Panc1 (cell line): ENCODE data around the gene MCRIP2. TPM values are rescaled to one million over a fixed set of nuclear protein-coding genes. Genes with fewer than 3 reads are reported as not detected.

Experiments used
- ATAC-seq: fragments of 200-7000 bp; cut with Tn5 transposase; 2 replicates; pipeline ENCODE4 v1.9.1; 2020; ENCODE audit warnings: mild to moderate bottlenecking, moderate library complexity
- BruUV-seq: library from RNA; stranded (reverse); fragments of 400-500 nt; replicated peaks from 2 replicates; lab custom pipeline; 2021; lab: Mats Ljungman, UMichigan
- CTCF ChIA-PET: fragments of 300-600 bp; sonication (Branson Sonifier 250); formaldehyde crosslinking; loops from one replicate; lab custom pipeline; 2022; ENCODE audit warnings: antibody characterized with exemption; lab: Charles Lee
- POLR2A ChIA-PET: fragments of 300-600 bp; sonication (Branson Sonifier 250); formaldehyde crosslinking; loops from one replicate; lab custom pipeline; 2022; ENCODE audit warnings: antibody characterized with exemption; lab: Charles Lee
- DNase-seq: peaks from one replicate; pipeline ENCODE4 v3.0.0-alpha.2; 2010; ENCODE audit warnings: low read depth, low spot score
- H3K27ac ChIP-seq: 2 replicates; pipeline ENCODE4 v1.5.1; 2011; ENCODE audit warnings: mild to moderate bottlenecking, low read length, inconsistent platforms
- H3K27me3 ChIP-seq: fragments of 200-500 bp; sonication (Bioruptor generic); 2 replicates; pipeline ENCODE4 v1.6.0; 2014; ENCODE audit warnings: low read length, inconsistent platforms; ENCODE audit not compliant: control insufficient read depth, insufficient read depth
- H3K36me3 ChIP-seq: fragments of 200-500 bp; sonication (Bioruptor generic); 2 replicates; pipeline ENCODE4 v1.5.1; 2014; ENCODE audit warnings: inconsistent platforms, mild to moderate bottlenecking, low read length, moderate library complexity; ENCODE audit not compliant: control insufficient read depth, insufficient read depth
- H3K4me1 ChIP-seq: 2 replicates; pipeline ENCODE4 v1.5.1; 2011; ENCODE audit warnings: inconsistent platforms, mild to moderate bottlenecking, low read length, moderate library complexity; ENCODE audit not compliant: control insufficient read depth, insufficient read depth
- H3K4me3 ChIP-seq, 2 experiments: 2 replicates each; pipeline ENCODE4 v1.5.1; 2011 to 2012; ENCODE audit warnings: low read depth in 2 of 2, low read length in 2 of 2, mild to moderate bottlenecking in 2 of 2, inconsistent platforms in 1 of 2, moderate library complexity in 1 of 2
- H3K9me3 ChIP-seq: fragments of 200-500 bp; sonication (Bioruptor generic); 2 replicates; pipeline ENCODE4 v1.5.1; 2014; ENCODE audit warnings: low read depth, mild to moderate bottlenecking, inconsistent platforms, low read length, moderate library complexity; ENCODE audit not compliant: control insufficient read depth, insufficient read depth
- POLR2AphosphoS5 ChIP-seq: IDR thresholded peaks from 2 replicates; pipeline ENCODE4 v1.6.1; 2012; ENCODE audit warnings: mild to moderate bottlenecking, low read depth, low read length, moderate library complexity
- SIN3A ChIP-seq: IDR thresholded peaks from 2 replicates; pipeline ENCODE4 v1.6.1; 2012; ENCODE audit warnings: low read depth, mild to moderate bottlenecking, low read length, moderate library complexity, borderline replicate concordance; ENCODE audit not compliant: insufficient read depth
- TCF7L2 ChIP-seq: IDR thresholded peaks from 2 replicates; pipeline ENCODE4 v1.6.1; 2011; ENCODE audit warnings: mild to moderate bottlenecking, low read depth, low read length, inconsistent platforms
- in situ Hi-C: cut with HindIII; loops from 2 replicates; pipeline ENCODE4 v1.10.0; 2016; ENCODE audit warnings: low sequenced_read_pairs, low pct_unique_long_range_greater_than_20kb
- intact Hi-C: fragments of 100-400 bp; cut with micrococcal nuclease; formaldehyde crosslinking; loops from one replicate; pipeline ENCODE4 v1.10.0; 2022; ENCODE audit not compliant: unreplicated experiment
- total RNA-seq: library from RNA; stranded (reverse); gene quantifications from one replicate; pipeline ENCODE4 v1.2.1, GENCODE V29; 2021; ENCODE audit not compliant: unreplicated experiment
- TF ChIP-seq, protein P1 (sequence below), 2 experiments: IDR thresholded peaks; 2 replicates each; pipeline ENCODE4 v1.6.1; 2011 to 2012; ENCODE audit warnings: low read depth in 2 of 2, control low read depth in 1 of 2, low read length in 1 of 2, mild to moderate bottlenecking in 1 of 2, moderate library complexity in 1 of 2; ENCODE audit not compliant: insufficient read depth in 1 of 2
- TF ChIP-seq, protein P2 (sequence below): fragments of 450-650 bp; IDR thresholded peaks from 2 replicates; pipeline ENCODE4 v1.5.1; 2017; ENCODE audit warnings: mild to moderate bottlenecking

The MCRIP2 gene
- total RNA-seq, 1 experiment from 2014 or later: 91.6 TPM

DNA sequence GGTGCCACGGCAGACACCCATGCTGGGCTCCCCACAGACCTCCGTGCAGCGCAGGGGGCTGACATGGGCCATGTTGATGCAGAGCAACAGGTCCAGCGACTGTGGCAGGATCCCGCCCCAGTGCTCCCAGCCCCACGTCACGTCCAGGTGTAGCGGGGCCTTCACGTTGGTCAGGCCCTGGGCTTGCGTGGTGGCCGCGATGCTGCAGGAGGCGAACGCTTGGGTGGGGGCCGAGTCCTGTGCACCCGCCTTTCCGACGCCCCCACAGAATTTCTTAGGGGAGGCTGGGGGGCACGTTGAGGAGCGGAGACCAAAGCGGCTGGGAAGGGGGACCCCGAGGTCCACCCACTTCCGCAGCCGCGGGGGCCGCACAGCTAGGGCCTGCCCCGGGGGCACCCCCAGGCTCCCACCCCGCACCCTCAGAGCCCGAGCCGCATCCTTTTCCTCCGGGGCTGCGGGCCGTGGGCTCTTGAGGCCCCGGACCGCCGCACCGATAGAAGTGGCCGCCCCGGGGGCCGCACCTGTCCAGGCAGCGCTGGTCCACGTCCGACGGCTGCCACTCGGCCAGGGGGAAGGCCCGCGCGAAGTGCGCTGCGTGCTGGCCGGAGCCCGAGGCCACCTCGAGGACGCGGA is 5.9 kb upstream of the MCRIP2 start:
- intact Hi-C loops: no loop called here
- CTCF ChIA-PET: interaction anchor here (1.1 kb wide), 1 partner anchor 35 kb away, joined by 4 read pairs; no protein-coding TSS in a partner anchor
- ATAC-seq: peak; percentile 12

DNA sequence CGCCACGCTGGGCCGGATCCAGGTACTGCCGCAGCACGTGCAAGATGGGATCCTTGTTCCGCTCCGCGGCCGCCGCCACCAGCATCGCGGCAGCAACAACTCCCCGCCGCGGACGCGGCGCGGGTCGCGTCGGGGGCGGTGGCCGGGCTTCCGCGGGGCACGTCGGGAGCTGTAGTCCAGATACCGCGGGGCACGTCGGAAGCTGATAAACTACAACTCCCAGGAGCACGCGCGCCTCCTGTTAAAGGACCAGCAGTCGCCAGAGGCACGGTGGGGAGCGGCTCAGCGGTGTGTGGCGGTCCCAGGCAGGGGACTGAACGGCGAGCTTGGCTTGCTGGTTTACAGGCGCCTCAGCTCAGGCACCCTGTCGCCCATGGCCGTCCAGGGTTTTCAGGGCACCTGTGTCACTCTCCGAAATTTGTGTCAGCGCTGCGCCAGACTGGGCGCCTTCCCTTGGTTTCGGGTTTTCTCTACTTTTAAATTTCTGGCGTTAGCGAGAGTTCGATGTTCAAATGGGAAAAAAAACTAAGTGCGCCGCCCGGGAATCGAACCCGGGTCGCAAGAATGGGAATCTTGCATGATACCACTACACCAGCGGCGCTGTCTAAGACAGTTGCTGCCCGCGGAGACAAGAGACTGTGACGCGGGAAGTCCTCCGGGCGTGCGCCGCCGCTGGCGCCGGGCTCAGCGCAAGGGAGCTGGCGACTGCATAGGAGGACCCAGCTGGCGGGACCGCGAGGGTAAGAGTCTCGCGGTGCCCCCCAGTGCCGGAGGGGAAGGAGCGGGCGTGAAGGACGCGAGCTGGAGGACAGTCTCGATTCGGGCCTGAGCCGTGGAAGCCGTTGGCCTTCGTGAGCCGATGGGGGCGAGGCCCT is 5.2 kb upstream of the MCRIP2 start, which contains the start of gene METTL26:
Gene METTL26 (minus strand): TSS at position 100 of the 875 bp plus-strand sequence. CDS start 15 bp downstream, at position 85.
- POLR2A ChIA-PET: interaction anchor here (0.5 kb wide), 1 partner anchor 427 kb away, joined by 10 read pairs; no protein-coding TSS in a partner anchor
- peaks cover 25% of the 10 kb centered on the region for H3K4me1 ChIP-seq
- H3K27ac ChIP-seq: peak within 1 kb of the TSS; percentile 86
- TF ChIP-seq, protein P1, sequence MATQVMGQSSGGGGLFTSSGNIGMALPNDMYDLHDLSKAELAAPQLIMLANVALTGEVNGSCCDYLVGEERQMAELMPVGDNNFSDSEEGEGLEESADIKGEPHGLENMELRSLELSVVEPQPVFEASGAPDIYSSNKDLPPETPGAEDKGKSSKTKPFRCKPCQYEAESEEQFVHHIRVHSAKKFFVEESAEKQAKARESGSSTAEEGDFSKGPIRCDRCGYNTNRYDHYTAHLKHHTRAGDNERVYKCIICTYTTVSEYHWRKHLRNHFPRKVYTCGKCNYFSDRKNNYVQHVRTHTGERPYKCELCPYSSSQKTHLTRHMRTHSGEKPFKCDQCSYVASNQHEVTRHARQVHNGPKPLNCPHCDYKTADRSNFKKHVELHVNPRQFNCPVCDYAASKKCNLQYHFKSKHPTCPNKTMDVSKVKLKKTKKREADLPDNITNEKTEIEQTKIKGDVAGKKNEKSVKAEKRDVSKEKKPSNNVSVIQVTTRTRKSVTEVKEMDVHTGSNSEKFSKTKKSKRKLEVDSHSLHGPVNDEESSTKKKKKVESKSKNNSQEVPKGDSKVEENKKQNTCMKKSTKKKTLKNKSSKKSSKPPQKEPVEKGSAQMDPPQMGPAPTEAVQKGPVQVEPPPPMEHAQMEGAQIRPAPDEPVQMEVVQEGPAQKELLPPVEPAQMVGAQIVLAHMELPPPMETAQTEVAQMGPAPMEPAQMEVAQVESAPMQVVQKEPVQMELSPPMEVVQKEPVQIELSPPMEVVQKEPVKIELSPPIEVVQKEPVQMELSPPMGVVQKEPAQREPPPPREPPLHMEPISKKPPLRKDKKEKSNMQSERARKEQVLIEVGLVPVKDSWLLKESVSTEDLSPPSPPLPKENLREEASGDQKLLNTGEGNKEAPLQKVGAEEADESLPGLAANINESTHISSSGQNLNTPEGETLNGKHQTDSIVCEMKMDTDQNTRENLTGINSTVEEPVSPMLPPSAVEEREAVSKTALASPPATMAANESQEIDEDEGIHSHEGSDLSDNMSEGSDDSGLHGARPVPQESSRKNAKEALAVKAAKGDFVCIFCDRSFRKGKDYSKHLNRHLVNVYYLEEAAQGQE (IDR thresholded peaks at IDR 0.05; ENCODE audit: insufficient read depth in 1 of 2, low read depth in 2 of 2, low read length in 1 of 2): peak in 1 of 2 experiments; percentile 59; a peak in 1 of 4 replicates
- TF ChIP-seq SIN3A (peak; percentile 85; the same call in 1 of the 2 replicates), POLR2AphosphoS5 (peak; percentile 23; the same call in 1 of the 2 replicates), TCF7L2 (peak; percentile 45; the same call in 1 of the 2 replicates)
- TF ChIP-seq, protein P2, sequence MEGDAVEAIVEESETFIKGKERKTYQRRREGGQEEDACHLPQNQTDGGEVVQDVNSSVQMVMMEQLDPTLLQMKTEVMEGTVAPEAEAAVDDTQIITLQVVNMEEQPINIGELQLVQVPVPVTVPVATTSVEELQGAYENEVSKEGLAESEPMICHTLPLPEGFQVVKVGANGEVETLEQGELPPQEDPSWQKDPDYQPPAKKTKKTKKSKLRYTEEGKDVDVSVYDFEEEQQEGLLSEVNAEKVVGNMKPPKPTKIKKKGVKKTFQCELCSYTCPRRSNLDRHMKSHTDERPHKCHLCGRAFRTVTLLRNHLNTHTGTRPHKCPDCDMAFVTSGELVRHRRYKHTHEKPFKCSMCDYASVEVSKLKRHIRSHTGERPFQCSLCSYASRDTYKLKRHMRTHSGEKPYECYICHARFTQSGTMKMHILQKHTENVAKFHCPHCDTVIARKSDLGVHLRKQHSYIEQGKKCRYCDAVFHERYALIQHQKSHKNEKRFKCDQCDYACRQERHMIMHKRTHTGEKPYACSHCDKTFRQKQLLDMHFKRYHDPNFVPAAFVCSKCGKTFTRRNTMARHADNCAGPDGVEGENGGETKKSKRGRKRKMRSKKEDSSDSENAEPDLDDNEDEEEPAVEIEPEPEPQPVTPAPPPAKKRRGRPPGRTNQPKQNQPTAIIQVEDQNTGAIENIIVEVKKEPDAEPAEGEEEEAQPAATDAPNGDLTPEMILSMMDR: no peak
- H3K9me3 ChIP-seq: no peaks in the 10 kb centered on the region
- H3K36me3 ChIP-seq: no peaks in the 10 kb centered on the region
- no TSS peak for BruUV-seq
- DNase-seq: peak; percentile 89
- CTCF ChIA-PET: interaction anchor here (0.6 to 1.1 kb wide), 2 partner anchors 36 to 265 kb away, joined by 4 read pairs; no protein-coding TSS in a partner anchor
- no peaks in the 10 kb centered on the region for H3K27me3 ChIP-seq
- peak; percentile 90 for ATAC-seq
- H3K4me3 ChIP-seq: peak within 1 kb of the TSS; percentile 59 to 76
- in situ Hi-C loops: no loop called here
- intact Hi-C loops: no loop called here

More for the DNA sequence above, 5.9 kb upstream of the MCRIP2 start:
- POLR2A ChIA-PET: no interaction called here
- Histone ChIP-seq H3K4me3 (peak overlapping the region; percentile 59 to 76), H3K27me3 (no peaks in the 10 kb centered on the region), H3K36me3 (no peaks in the 10 kb centered on the region), H3K9me3 (no peaks in the 10 kb centered on the region), H3K27ac (peak overlapping the region; percentile 86), H3K4me1 (peaks cover 31% of the 10 kb centered on the region)
- in situ Hi-C loops: no loop called here
- TF ChIP-seq, protein P2: no peak
- TF ChIP-seq SIN3A (no peak), POLR2AphosphoS5 (no peak), TCF7L2 (no peak; the same call in 1 of the 2 replicates)
- TF ChIP-seq, protein P1 (IDR thresholded peaks at IDR 0.05; ENCODE audit: insufficient read depth in 1 of 2, low read depth in 2 of 2, low read length in 1 of 2): no peak
- BruUV-seq: no TSS peak
- DNase-seq: no peak
